Heart left ventricle (tissue), 16 donors: Measurements from ENCODE around the gene NADSYN1. TPM values are rescaled to one million over a fixed set of nuclear protein-coding genes. Genes with fewer than 3 reads are reported as not detected.

ENCODE experiments used
- ATAC-seq, 4 donors: fragments of 200-7000 bp; cut with Tn5 transposase; one replicate each; pipeline ENCODE4 v1.9.1; 2020 to 2022; ENCODE audit warnings: moderate library complexity in 4 of 4, mild to moderate bottlenecking in 3 of 4, moderate number of reproducible peaks in 1 of 4
- DNase-seq, 5 donors: peaks; one replicate each; pipeline ENCODE4 v3.0.0-alpha.2; 2020
- H3K27ac ChIP-seq, 12 donors: fragments of 200-600 bp; sonication (generic) in 4 of 12; one replicate each; pipeline versions ENCODE4 v1.5.0 to v1.8.0; 2016 to 2022; ENCODE audit warnings: mild to moderate bottlenecking in 2 of 12
- H3K27me3 ChIP-seq, 9 donors: fragments of 200-600 bp; sonication (generic) in 2 of 9; one replicate each; pipeline versions ENCODE4 v1.5.1 to v1.8.0; 2016 to 2022; ENCODE audit warnings: mild to moderate bottlenecking in 3 of 9
- H3K36me3 ChIP-seq, 9 donors: fragments of 200-600 bp; sonication (generic) in 2 of 9; one replicate each; pipeline versions ENCODE4 v1.5.0 to v1.8.0; 2018 to 2022; ENCODE audit warnings: mild to moderate bottlenecking in 2 of 9
- H3K4me1 ChIP-seq, 12 donors: fragments of 200-600 bp; sonication (generic) in 4 of 12; one replicate each; pipeline versions ENCODE4 v1.5.0 to v1.8.0; 2016 to 2022; ENCODE audit warnings: mild to moderate bottlenecking in 3 of 12
- H3K4me3 ChIP-seq, 12 donors: fragments of 200-600 bp; sonication (generic) in 4 of 12; one replicate each; pipeline versions ENCODE4 v1.5.0 to v1.8.0; 2017 to 2022; ENCODE audit warnings: mild to moderate bottlenecking in 9 of 12, moderate library complexity in 4 of 12
- H3K9me3 ChIP-seq, 12 donors: fragments of 200-600 bp; sonication (generic) in 4 of 12; one replicate each; pipeline versions ENCODE4 v1.5.0 to v1.8.0; 2016 to 2022; ENCODE audit warnings: mild to moderate bottlenecking in 1 of 12
- CTCF ChIP-seq, 12 donors: fragments of 200-600 bp; sonication (generic) in 4 of 12; IDR thresholded peaks; one replicate each; pipeline versions ENCODE4 v1.5.0 to v1.8.0; 2018 to 2022; ENCODE audit warnings: antibody characterized with exemption in 12 of 12, mild to moderate bottlenecking in 5 of 12
- POLR2A ChIP-seq, 2 donors: fragments of 450-650 bp; IDR thresholded peaks; one replicate each; pipeline ENCODE4 v1.6.1; 2017; ENCODE audit warnings: antibody characterized with exemption in 2 of 2, mild to moderate bottlenecking in 2 of 2, moderate library complexity in 2 of 2
- WGBS, 4 donors: extraction: QIAGEN DNeasy Blood & Tissue Kit in 2 of 4; methylation state at CpG; one replicate each; pipeline versions ENCODE4 v1.1.5 to v1.1.7; 2013 to 2018; 5-methylcytosine and 5-hydroxymethylcytosine counted together
- intact Hi-C, 10 donors: fragments of 100-400 bp; cut with DNase I; formaldehyde crosslinking; loops; one replicate each; pipeline versions ENCODE4 v1.11.1 to v1.14.2; 2022
- polyA plus RNA-seq, 2 donors: library from polyadenylated mRNA; stranded (reverse); fragments of 200-250 nt; gene quantifications; one replicate each; pipeline ENCODE4 v1.2.3, GENCODE V29; 2013
- total RNA-seq, 9 donors: library from RNA; depleted of rRNA in 2 of 9; stranded (reverse); fragments of >200 nt in 2 of 9; fragmentation: NEBNext Ultra II Directional in 3 of 9; extraction: Animal tissue kit (Norgen Biotek cat#: 25700) in 3 of 9; gene quantifications; one replicate each; pipeline versions ENCODE4 v1.1.0 to v1.2.4, GENCODE V29; 2016 to 2023
- donor health status: ischemic (EF 13 %, LVEDD 7.1; RV severe dilation, severe dysfunction).
- donor health status: healthy with polysubstance abuse.
- donor health status: DM: no; HTN: yes; CAD: no.
- donor health status: DM: no; HTN: no; CAD: no.
- donor health status: ischemic (EF 25% LVEDD 6.9; RV normal size, moderate dysfunction).
- donor health status: ischemic (EF 25% LVEDD 5.7; RV mildly dilated, moderate dysfunction).
- donor health status: healthy.
- donor health status: DM: yes; HTN: yes; CAD: no.
- donor health status: ischemic (EF 35%, LVEDD 5.7; RV mildly dilated, moderate dysfunction).
- donor health status: nonischemic (EF 11% LVEDD 7.7; RV severe dilation, severe dysfunction).
- donor health status: DM: yes; HTN: yes; CAD: no.
- donor health status: PGD.
- donor health status: ischemic (EF 29% LVEDD 5.4; RV normal size, mild dysfunction).
- donor health status: nonischemic (EF 23%, LVEDD 6.1; RV moderate dilation, normal function).

NADSYN1 gene
- total and polyA plus RNA-seq, 11 donors: 11.4 to 41.9 (median 19.4) TPM

GRCh38 chr11:71496421-71496820 lies 43.4 kb downstream of the NADSYN1 start:
- 97 to 98% (median 98%) methylated on average over 13 of the region's 13 CpGs for WGBS, 4 donors
- intact Hi-C loops: no loop called here
- DNase-seq: no peak

GRCh38 chr11:71498091-71498490 lies 45.1 kb downstream of the NADSYN1 start:
- Histone ChIP-seq H3K9me3 (no peaks in the 10 kb centered on the region), H3K4me1 (peaks cover 0 to 17% (median 3%) of the 10 kb centered on the region in 12 donors), H3K27me3 (no peaks in the 10 kb centered on the region), H3K27ac (no peak overlapping the region), H3K4me3 (no peak overlapping the region), H3K36me3 (peaks cover 0 to 90% (median 74%) of the 10 kb centered on the region in 9 donors)
- TF ChIP-seq POLR2A (IDR thresholded peaks at IDR 0.05) (no peak), CTCF (IDR thresholded peaks at IDR 0.05) (no peak)
- intact Hi-C loops: no loop called here
- 97 to 99% (median 97%) methylated on average over 18 to 19 of the region's 19 CpGs for WGBS, 4 donors
- no peak for ATAC-seq
- DNase-seq: no peak

More at GRCh38 chr11:71496421-71496820, 43.4 kb downstream of the NADSYN1 start:
- Histone ChIP-seq H3K4me3 (no peak overlapping the region), H3K36me3 (peaks cover 0 to 99% (median 88%) of the 10 kb centered on the region in 9 donors), H3K4me1 (peaks cover 0 to 17% (median 3%) of the 10 kb centered on the region in 12 donors), H3K9me3 (no peaks in the 10 kb centered on the region), H3K27me3 (no peaks in the 10 kb centered on the region), H3K27ac (no peak overlapping the region)
- ATAC-seq: no peak
- no peak for TF ChIP-seq CTCF (IDR thresholded peaks at IDR 0.05)
- no peak for TF ChIP-seq POLR2A (IDR thresholded peaks at IDR 0.05)

- no peak for DNase-seq
- ATAC-seq: peak in 2 of 4 donors; percentile 33 to 57
- Histone ChIP-seq H3K9me3 (no peaks in the 10 kb centered on the region), H3K27ac (no peak overlapping the region), H3K4me3 (no peak overlapping the region), H3K27me3 (no peaks in the 10 kb centered on the region), H3K36me3 (peaks cover 0 to 85% (median 69%) of the 10 kb centered on the region in 9 donors), H3K4me1 (peaks cover 0 to 19% (median 3%) of the 10 kb centered on the region in 12 donors)
- WGBS, 4 donors: 54 to 66% (median 64%) methylated on average over 13 of the region's 13 CpGs
- intact Hi-C loops: no loop called here
- no peak for TF ChIP-seq POLR2A (IDR thresholded peaks at IDR 0.05)
- no peak for TF ChIP-seq CTCF (IDR thresholded peaks at IDR 0.05)
These were observed 46.1 kb downstream of the NADSYN1 start for GRCh38 chr11:71499125-71499524.

GRCh38 chr11:71499546-71499945 lies 46.5 kb downstream of the NADSYN1 start:
- 77 to 85% (median 83%) methylated on average over 6 of the region's 6 CpGs for WGBS, 4 donors
- DNase-seq (no peak), ATAC-seq (peak in 3 of 4 donors; percentile 36 to 69 (median 40))
- Histone ChIP-seq H3K9me3 (no peaks in the 10 kb centered on the region), H3K4me3 (no peak overlapping the region), H3K27me3 (no peaks in the 10 kb centered on the region), H3K27ac (no peak overlapping the region), H3K36me3 (peaks cover 0 to 84% (median 65%) of the 10 kb centered on the region in 9 donors), H3K4me1 (peaks cover 0 to 21% (median 3%) of the 10 kb centered on the region in 12 donors)
- intact Hi-C loops: no loop called here
- TF ChIP-seq POLR2A (IDR thresholded peaks at IDR 0.05) (no peak), CTCF (IDR thresholded peaks at IDR 0.05) (no peak)
